Measurements from ENCODE around the gene NDUFV1.

The NDUFV1 gene

GRCh38 chr11:67607507-67607906 lies 771 bp downstream of the NDUFV1 start:
- H3K36me3 ChIP-seq (ENCODE audit: control insufficient read depth, insufficient read depth, low read length) = peaks cover 29% of the 10 kb centered on the region
- no peak for TF ChIP-seq CTCF (IDR thresholded peaks at IDR 0.05; ENCODE audit: insufficient read depth, low read length, poor library complexity, severe bottlenecking)
- H3K4me3 ChIP-seq (replicated peaks; ENCODE audit: low read depth, low read length) = peak overlapping the region; percentile 93

GRCh38 chr11:67608486-67608885 lies 1.8 kb downstream of the NDUFV1 start:
- H3K36me3 ChIP-seq (ENCODE audit: control insufficient read depth, insufficient read depth, low read length) = peaks cover 31% of the 10 kb centered on the region
- DNase-seq (ENCODE audit: extremely low read depth, insufficient read length) = no peak
- H3K4me3 ChIP-seq (replicated peaks; ENCODE audit: low read depth, low read length) = no peak overlapping the region
- no peak for TF ChIP-seq CTCF (IDR thresholded peaks at IDR 0.05; ENCODE audit: insufficient read depth, low read length, poor library complexity, severe bottlenecking)
- H3K27me3 ChIP-seq (replicated peaks; ENCODE audit: control insufficient read depth, insufficient read depth, low read length) = no peaks in the 10 kb centered on the region

More at GRCh38 chr11:67607507-67607906, 771 bp downstream of the NDUFV1 start:
- H3K27me3 ChIP-seq (replicated peaks; ENCODE audit: control insufficient read depth, insufficient read depth, low read length) = no peaks in the 10 kb centered on the region
- DNase-seq (ENCODE audit: extremely low read depth, insufficient read length) = no peak

- H3K36me3 ChIP-seq (ENCODE audit: control insufficient read depth, insufficient read depth, low read length) = peaks cover 31% of the 10 kb centered on the region
- TF ChIP-seq CTCF (IDR thresholded peaks at IDR 0.05; ENCODE audit: insufficient read depth, low read length, poor library complexity, severe bottlenecking) = no peak
- H3K4me3 ChIP-seq (replicated peaks; ENCODE audit: low read depth, low read length) = no peak overlapping the region
- no peak for DNase-seq (ENCODE audit: extremely low read depth, insufficient read length)
- H3K27me3 ChIP-seq (replicated peaks; ENCODE audit: control insufficient read depth, insufficient read depth, low read length) = no peaks in the 10 kb centered on the region
Measured at GRCh38 chr11:67609316-67609715, 2.6 kb downstream of the NDUFV1 start.

- no peak overlapping the region for H3K4me3 ChIP-seq (replicated peaks; ENCODE audit: low read depth, low read length)
- no peak for DNase-seq (ENCODE audit: extremely low read depth, insufficient read length)
- no peak for TF ChIP-seq CTCF (IDR thresholded peaks at IDR 0.05; ENCODE audit: insufficient read depth, low read length, poor library complexity, severe bottlenecking)
- H3K27me3 ChIP-seq (replicated peaks; ENCODE audit: control insufficient read depth, insufficient read depth, low read length) = no peaks in the 10 kb centered on the region
- peaks cover 31% of the 10 kb centered on the region for H3K36me3 ChIP-seq (ENCODE audit: control insufficient read depth, insufficient read depth, low read length)
Measured at GRCh38 chr11:67610302-67610868, 3.6 kb downstream of the NDUFV1 start.

GRCh38 chr11:67611165-67611564 lies 4.4 kb downstream of the NDUFV1 start:
- peaks cover 31% of the 10 kb centered on the region for H3K36me3 ChIP-seq (ENCODE audit: control insufficient read depth, insufficient read depth, low read length)
- TF ChIP-seq CTCF (IDR thresholded peaks at IDR 0.05; ENCODE audit: insufficient read depth, low read length, poor library complexity, severe bottlenecking) = no peak
- no peaks in the 10 kb centered on the region for H3K27me3 ChIP-seq (replicated peaks; ENCODE audit: control insufficient read depth, insufficient read depth, low read length)
- H3K4me3 ChIP-seq (replicated peaks; ENCODE audit: low read depth, low read length) = no peak overlapping the region
- no peak for DNase-seq (ENCODE audit: extremely low read depth, insufficient read length)
